ENCODE results near the gene SUMO3. TPM values are rescaled to one million over a fixed set of nuclear protein-coding genes. Genes with fewer than 3 reads are reported as not detected.

The SUMO3 gene
- total RNA-seq, 1 experiment from 2014 or later: 41.4 TPM

DNA sequence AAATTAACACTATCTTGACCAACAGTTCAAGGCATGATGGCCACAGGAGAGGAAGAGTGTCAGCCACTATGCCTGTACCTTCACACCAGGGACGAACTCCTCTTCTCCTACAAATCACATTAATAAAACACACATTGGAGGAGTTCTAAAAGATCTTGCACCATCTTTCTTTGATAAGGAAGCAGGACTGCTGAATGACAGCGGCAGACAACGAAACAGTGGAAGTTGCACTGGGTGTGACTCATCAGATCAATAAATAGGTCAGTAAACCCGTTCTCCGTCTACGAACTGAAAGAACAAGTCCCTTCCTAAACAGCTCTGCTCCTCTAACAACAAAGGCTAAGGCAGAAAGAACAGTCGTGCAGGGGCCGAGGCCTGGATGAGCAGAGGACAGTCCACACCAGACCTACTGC lies 39.4 kb downstream of the SUMO3 start:
- intact Hi-C loops (cut with micrococcal nuclease; ENCODE audit: unreplicated experiment) (no loop called here), in situ Hi-C loops (cut with HindIII; ENCODE audit: low pct_unique_long_range_greater_than_20kb, low sequenced_read_pairs) (no loop called here)
- TF ChIP-seq, protein P1, sequence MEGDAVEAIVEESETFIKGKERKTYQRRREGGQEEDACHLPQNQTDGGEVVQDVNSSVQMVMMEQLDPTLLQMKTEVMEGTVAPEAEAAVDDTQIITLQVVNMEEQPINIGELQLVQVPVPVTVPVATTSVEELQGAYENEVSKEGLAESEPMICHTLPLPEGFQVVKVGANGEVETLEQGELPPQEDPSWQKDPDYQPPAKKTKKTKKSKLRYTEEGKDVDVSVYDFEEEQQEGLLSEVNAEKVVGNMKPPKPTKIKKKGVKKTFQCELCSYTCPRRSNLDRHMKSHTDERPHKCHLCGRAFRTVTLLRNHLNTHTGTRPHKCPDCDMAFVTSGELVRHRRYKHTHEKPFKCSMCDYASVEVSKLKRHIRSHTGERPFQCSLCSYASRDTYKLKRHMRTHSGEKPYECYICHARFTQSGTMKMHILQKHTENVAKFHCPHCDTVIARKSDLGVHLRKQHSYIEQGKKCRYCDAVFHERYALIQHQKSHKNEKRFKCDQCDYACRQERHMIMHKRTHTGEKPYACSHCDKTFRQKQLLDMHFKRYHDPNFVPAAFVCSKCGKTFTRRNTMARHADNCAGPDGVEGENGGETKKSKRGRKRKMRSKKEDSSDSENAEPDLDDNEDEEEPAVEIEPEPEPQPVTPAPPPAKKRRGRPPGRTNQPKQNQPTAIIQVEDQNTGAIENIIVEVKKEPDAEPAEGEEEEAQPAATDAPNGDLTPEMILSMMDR (IDR thresholded peaks at IDR 0.05): no peak
- TF ChIP-seq SIN3A (IDR thresholded peaks at IDR 0.05; ENCODE audit: borderline replicate concordance, insufficient read depth, low read depth, low read length): no peak
- TF ChIP-seq, protein P2, sequence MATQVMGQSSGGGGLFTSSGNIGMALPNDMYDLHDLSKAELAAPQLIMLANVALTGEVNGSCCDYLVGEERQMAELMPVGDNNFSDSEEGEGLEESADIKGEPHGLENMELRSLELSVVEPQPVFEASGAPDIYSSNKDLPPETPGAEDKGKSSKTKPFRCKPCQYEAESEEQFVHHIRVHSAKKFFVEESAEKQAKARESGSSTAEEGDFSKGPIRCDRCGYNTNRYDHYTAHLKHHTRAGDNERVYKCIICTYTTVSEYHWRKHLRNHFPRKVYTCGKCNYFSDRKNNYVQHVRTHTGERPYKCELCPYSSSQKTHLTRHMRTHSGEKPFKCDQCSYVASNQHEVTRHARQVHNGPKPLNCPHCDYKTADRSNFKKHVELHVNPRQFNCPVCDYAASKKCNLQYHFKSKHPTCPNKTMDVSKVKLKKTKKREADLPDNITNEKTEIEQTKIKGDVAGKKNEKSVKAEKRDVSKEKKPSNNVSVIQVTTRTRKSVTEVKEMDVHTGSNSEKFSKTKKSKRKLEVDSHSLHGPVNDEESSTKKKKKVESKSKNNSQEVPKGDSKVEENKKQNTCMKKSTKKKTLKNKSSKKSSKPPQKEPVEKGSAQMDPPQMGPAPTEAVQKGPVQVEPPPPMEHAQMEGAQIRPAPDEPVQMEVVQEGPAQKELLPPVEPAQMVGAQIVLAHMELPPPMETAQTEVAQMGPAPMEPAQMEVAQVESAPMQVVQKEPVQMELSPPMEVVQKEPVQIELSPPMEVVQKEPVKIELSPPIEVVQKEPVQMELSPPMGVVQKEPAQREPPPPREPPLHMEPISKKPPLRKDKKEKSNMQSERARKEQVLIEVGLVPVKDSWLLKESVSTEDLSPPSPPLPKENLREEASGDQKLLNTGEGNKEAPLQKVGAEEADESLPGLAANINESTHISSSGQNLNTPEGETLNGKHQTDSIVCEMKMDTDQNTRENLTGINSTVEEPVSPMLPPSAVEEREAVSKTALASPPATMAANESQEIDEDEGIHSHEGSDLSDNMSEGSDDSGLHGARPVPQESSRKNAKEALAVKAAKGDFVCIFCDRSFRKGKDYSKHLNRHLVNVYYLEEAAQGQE (IDR thresholded peaks at IDR 0.05; ENCODE audit: insufficient read depth in 1 of 2, low read depth in 2 of 2, low read length in 1 of 2): no peak
- peak overlapping the region; percentile 63; the same call in 1 of the 2 replicates for H3K27ac ChIP-seq (ENCODE audit: low read length)
- CTCF ChIA-PET: no interaction called here
- H3K27me3 ChIP-seq (ENCODE audit: control insufficient read depth, insufficient read depth, low read length): no peaks in the 10 kb centered on the region
- BruUV-seq (replicated peaks): no TSS peak
- peaks cover 9% of the 10 kb centered on the region; the same call in 1 of the 2 replicates for H3K36me3 ChIP-seq (ENCODE audit: control insufficient read depth, insufficient read depth, low read length)
- ATAC-seq (no peak), DNase-seq (ENCODE audit: low read depth, low spot score) (no peak)
- peaks cover 24% of the 10 kb centered on the region for H3K4me1 ChIP-seq (ENCODE audit: control insufficient read depth, insufficient read depth, low read length)
- POLR2A ChIA-PET: no interaction called here
- no peaks in the 10 kb centered on the region for H3K9me3 ChIP-seq (ENCODE audit: control insufficient read depth, insufficient read depth, low read depth, low read length)
- no peak overlapping the region for H3K4me3 ChIP-seq (ENCODE audit: low read depth in 2 of 2, low read length in 2 of 2)

DNA sequence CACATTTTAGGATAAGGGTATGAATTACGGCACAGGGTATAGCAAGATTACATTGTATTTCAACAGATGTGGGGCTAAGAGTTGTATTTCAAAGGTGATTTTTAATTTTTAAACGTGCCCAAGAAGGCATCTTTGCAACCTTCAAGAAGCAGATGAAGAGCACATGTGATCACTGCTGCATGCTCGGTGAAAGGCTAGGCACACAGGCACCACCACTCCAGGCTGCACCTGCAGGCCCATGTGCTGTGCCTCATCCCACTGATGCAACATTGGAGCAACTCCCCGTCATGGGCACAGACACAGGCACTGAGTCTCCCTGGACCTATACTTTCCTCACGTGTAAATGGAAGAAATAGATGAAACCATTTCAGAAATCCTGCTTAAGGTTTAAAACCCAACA lies 39.8 kb downstream of the SUMO3 start:
- H3K4me1 ChIP-seq (ENCODE audit: control insufficient read depth, insufficient read depth, low read length): peaks cover 26% of the 10 kb centered on the region
- ATAC-seq (no peak), DNase-seq (ENCODE audit: low read depth, low spot score) (no peak)
- POLR2A ChIA-PET: no interaction called here
- no peaks in the 10 kb centered on the region for H3K27me3 ChIP-seq (ENCODE audit: control insufficient read depth, insufficient read depth, low read length)
- CTCF ChIA-PET: no interaction called here
- TF ChIP-seq, protein P2 (IDR thresholded peaks at IDR 0.05; ENCODE audit: insufficient read depth in 1 of 2, low read depth in 2 of 2, low read length in 1 of 2): no peak
- TF ChIP-seq SIN3A (IDR thresholded peaks at IDR 0.05; ENCODE audit: borderline replicate concordance, insufficient read depth, low read depth, low read length): no peak
- no peak for TF ChIP-seq TCF7L2 (IDR thresholded peaks at IDR 0.05; ENCODE audit: low read depth, low read length)
- no TSS peak for BruUV-seq (replicated peaks)
- in situ Hi-C loops (cut with HindIII; ENCODE audit: low pct_unique_long_range_greater_than_20kb, low sequenced_read_pairs) (no loop called here), intact Hi-C loops (cut with micrococcal nuclease; ENCODE audit: unreplicated experiment) (no loop called here)
- H3K27ac ChIP-seq (ENCODE audit: low read length): peak overlapping the region; percentile 63; the same call in 1 of the 2 replicates
- no peaks in the 10 kb centered on the region for H3K9me3 ChIP-seq (ENCODE audit: control insufficient read depth, insufficient read depth, low read depth, low read length)
- H3K4me3 ChIP-seq (ENCODE audit: low read depth in 2 of 2, low read length in 2 of 2): no peak overlapping the region
- peaks cover 9% of the 10 kb centered on the region; the same call in 1 of the 2 replicates for H3K36me3 ChIP-seq (ENCODE audit: control insufficient read depth, insufficient read depth, low read length)

All from Panc1 (cell line).